PC-3 (cell line): ENCODE results near the gene ARHGAP18. TPM values are rescaled to one million over a fixed set of nuclear protein-coding genes. Genes with fewer than 3 reads are reported as not detected.

Experiments used
- ATAC-seq: fragments of 200-7000 bp; cut with Tn5 transposase; 2 replicates; pipeline ENCODE4 v1.9.1; 2020; ENCODE audit warnings: mild to moderate bottlenecking, moderate library complexity
- BruUV-seq: library from RNA; stranded (reverse); fragments of 400-500 nt; replicated peaks from 2 replicates; lab custom pipeline; 2021; lab: Mats Ljungman, UMichigan
- CTCF ChIA-PET: fragments of 300-600 bp; sonication (Branson Sonifier 250); formaldehyde crosslinking; loops from one replicate; lab custom pipeline; 2022; ENCODE audit warnings: antibody characterized with exemption; lab: Charles Lee
- POLR2A ChIA-PET: fragments of 300-600 bp; sonication (Branson Sonifier 250); formaldehyde crosslinking; loops from one replicate; lab custom pipeline; 2022; ENCODE audit warnings: antibody characterized with exemption; ENCODE audit not compliant: unreplicated experiment; lab: Charles Lee
- DNase-seq: peaks from one replicate; pipeline ENCODE4 v3.0.0-alpha.2; 2015
- H2AFZ ChIP-seq: fragments of 300-600 bp; sonication (generic); 2 replicates; pipeline ENCODE4 v1.6.0; 2016; ENCODE audit warnings: antibody characterized with exemption, low read length
- H3F3A ChIP-seq: fragments of 300-600 bp; sonication (generic); one replicate; pipeline ENCODE4 v1.6.0; 2017; ENCODE audit warnings: antibody characterized with exemption, low read length, control low read depth, mild to moderate bottlenecking; ENCODE audit not compliant: unreplicated experiment
- H3K27ac ChIP-seq: fragments of 300-600 bp; sonication (generic); 2 replicates; pipeline ENCODE4 v1.5.1; 2016; ENCODE audit warnings: mild to moderate bottlenecking, low read length
- H3K27me3 ChIP-seq: fragments of 300-600 bp; sonication (generic); 2 replicates; pipeline ENCODE4 v1.6.1; 2016; ENCODE audit warnings: low read length, mixed read lengths
- H3K36me3 ChIP-seq: fragments of 300-600 bp; sonication (generic); 2 replicates; pipeline ENCODE4 v1.6.1; 2016; ENCODE audit warnings: low read depth, mixed run types, low read length, mixed read lengths
- H3K4me1 ChIP-seq: fragments of 300-600 bp; sonication (generic); 2 replicates; pipeline ENCODE4 v1.5.1; 2016; ENCODE audit warnings: low read length; ENCODE audit not compliant: insufficient read depth
- H3K4me2 ChIP-seq: fragments of 300-600 bp; sonication (generic); 2 replicates; pipeline ENCODE4 v1.6.0; 2016; ENCODE audit warnings: low read length
- H3K4me3 ChIP-seq: fragments of 300-600 bp; sonication (generic); 2 replicates; pipeline ENCODE4 v1.5.1; 2016; ENCODE audit warnings: mild to moderate bottlenecking, low read length, mixed read lengths
- H3K79me2 ChIP-seq: fragments of 300-600 bp; sonication (generic); 2 replicates; pipeline ENCODE4 v1.6.1; 2017; ENCODE audit warnings: low read length, mixed read lengths
- H3K9ac ChIP-seq: fragments of 300-600 bp; sonication (generic); 2 replicates; pipeline ENCODE4 v1.6.0; 2016; ENCODE audit warnings: mild to moderate bottlenecking, low read length
- H3K9me2 ChIP-seq: fragments of 300-600 bp; sonication (generic); replicated peaks from 2 replicates; pipeline ENCODE4 v1.6.1; 2016; ENCODE audit warnings: mixed run types, low read length, mixed read lengths
- H3K9me3 ChIP-seq: fragments of 300-600 bp; sonication (generic); 2 replicates; pipeline ENCODE4 v1.6.1; 2016; ENCODE audit warnings: low read length, mixed read lengths
- H4K20me1 ChIP-seq: fragments of 300-600 bp; sonication (generic); 2 replicates; pipeline ENCODE4 v1.6.1; 2016; ENCODE audit warnings: low read length, mixed read lengths
- CTCF ChIP-seq: fragments of 300-600 bp; sonication (generic); conservative IDR thresholded peaks from 2 replicates; pipeline ENCODE4 v1.5.1; 2017; ENCODE audit warnings: antibody characterized with exemption, low read depth, mild to moderate bottlenecking, low read length
- EZH2 ChIP-seq: fragments of 300-600 bp; sonication (generic); IDR thresholded peaks from one replicate; pipeline ENCODE4 v1.6.1; 2017; ENCODE audit warnings: antibody characterized with exemption, mild to moderate bottlenecking, low read length; ENCODE audit not compliant: unreplicated experiment
- EZH2phosphoT487 ChIP-seq: fragments of 300-600 bp; sonication (generic); IDR thresholded peaks from 2 replicates; pipeline ENCODE4 v1.6.1; 2018; ENCODE audit warnings: mild to moderate bottlenecking, antibody characterized with exemption, low read length, borderline replicate concordance
- intact Hi-C: fragments of 100-400 bp; cut with micrococcal nuclease; formaldehyde crosslinking; loops from 2 replicates; pipeline ENCODE4 v1.9.0; 2023
- total RNA-seq: library from RNA; depleted of rRNA; stranded (reverse); fragments of >200 nt; gene quantifications from 2 replicates; pipeline ENCODE4 v1.2.3, GENCODE V29; 2014

ARHGAP18 gene
- total RNA-seq, 1 experiment from 2014 or later, result 5.9 TPM

DNA sequence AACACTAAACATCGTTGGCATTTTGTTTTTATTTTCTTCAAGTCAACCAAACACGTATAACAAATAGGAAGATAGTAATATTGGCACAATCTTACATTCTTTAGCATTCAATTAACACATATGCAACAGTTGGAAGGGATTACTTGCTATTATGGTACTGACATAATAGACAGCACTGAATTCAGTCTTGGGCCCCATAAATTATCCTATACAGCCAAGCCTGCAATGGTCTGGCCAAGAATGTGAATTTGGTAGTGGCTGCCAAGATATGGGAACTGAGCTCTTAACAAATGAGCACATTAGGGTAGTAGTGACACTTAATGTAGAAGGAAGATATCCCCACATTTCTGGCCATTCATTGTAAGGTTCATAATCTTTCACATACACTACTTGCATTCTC, 44.8 kb upstream of the ARHGAP18 start:
- Histone ChIP-seq H3K27me3 (no peaks in the 10 kb centered on the region), H3K9ac (no peak overlapping the region), H2AFZ (no peak overlapping the region), H3K27ac (no peak overlapping the region), H3K4me2 (no peak overlapping the region), H3K36me3 (no peaks in the 10 kb centered on the region), H3K79me2 (no peaks in the 10 kb centered on the region), H3K4me1 (peaks cover 16% of the 10 kb centered on the region), H3K9me2 (no peaks in the 10 kb centered on the region), H4K20me1 (no peaks in the 10 kb centered on the region), H3K9me3 (no peaks in the 10 kb centered on the region), H3K4me3 (no peak overlapping the region), H3F3A (peaks cover 4% of the 10 kb centered on the region)
- DNase-seq (no peak), ATAC-seq (no peak)
- no peak for TF ChIP-seq EZH2phosphoT487
- no peak for TF ChIP-seq CTCF
- no peak for TF ChIP-seq EZH2
- ChIA-PET CTCF (no interaction called here), POLR2A (no interaction called here)
- no TSS peak for BruUV-seq
- intact Hi-C loops, result no loop called here

GRCh38 chr6:129753422-129753821, 43.4 kb upstream of the ARHGAP18 start:
- H3K9ac ChIP-seq, result no peak overlapping the region
- peaks cover 6% of the 10 kb centered on the region for H3F3A ChIP-seq
- ATAC-seq (no peak), DNase-seq (no peak)
- no peak for TF ChIP-seq EZH2phosphoT487
- no peak for TF ChIP-seq CTCF
- no peak for TF ChIP-seq EZH2
- intact Hi-C loops, result no loop called here
- BruUV-seq, result no TSS peak
- no peaks in the 10 kb centered on the region for H3K79me2 ChIP-seq
- H3K9me3 ChIP-seq, result no peaks in the 10 kb centered on the region
- H3K4me2 ChIP-seq, result no peak overlapping the region
- ChIA-PET POLR2A (no interaction called here), CTCF (no interaction called here)
- no peak overlapping the region for H3K27ac ChIP-seq
- H3K4me3 ChIP-seq, result no peak overlapping the region
- peaks cover 28% of the 10 kb centered on the region for H3K4me1 ChIP-seq
- H3K27me3 ChIP-seq, result no peaks in the 10 kb centered on the region
- H3K9me2 ChIP-seq, result no peaks in the 10 kb centered on the region
- no peak overlapping the region for H2AFZ ChIP-seq
- H3K36me3 ChIP-seq, result no peaks in the 10 kb centered on the region
- H4K20me1 ChIP-seq, result no peaks in the 10 kb centered on the region

DNA sequence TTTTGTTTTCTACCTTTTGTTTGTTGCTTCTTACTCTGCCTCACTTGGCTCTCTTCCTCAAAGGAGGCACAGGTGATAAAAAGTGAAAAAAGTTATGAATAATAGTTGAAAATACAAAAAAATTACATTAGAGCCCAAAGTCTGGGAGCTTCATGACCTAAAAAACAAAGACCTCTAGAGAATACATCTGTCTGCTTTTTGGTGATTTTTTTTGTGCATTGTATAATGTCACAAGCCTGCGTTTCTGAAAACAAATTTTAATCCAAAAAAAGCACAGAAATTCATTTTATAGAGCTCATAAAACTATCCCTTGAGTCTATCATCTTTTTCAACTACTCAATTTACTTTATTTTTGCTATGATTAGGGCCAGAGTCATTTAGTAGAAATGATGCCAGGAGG, 41.4 kb upstream of the ARHGAP18 start:
- ATAC-seq (peak; percentile 7; the same call in 1 of the 2 replicates), DNase-seq (no peak)
- no peaks in the 10 kb centered on the region for H3K36me3 ChIP-seq
- no peaks in the 10 kb centered on the region for H3K27me3 ChIP-seq
- no TSS peak for BruUV-seq
- intact Hi-C loops, result loop anchor here (1.0 kb wide), 2 partner anchors 21 to 153 kb away; no protein-coding TSS in a partner anchor
- POLR2A ChIA-PET, result no interaction called here
- peak overlapping the region; percentile 62; the same call in 1 of the 2 replicates for H2AFZ ChIP-seq
- no peaks in the 10 kb centered on the region for H3K79me2 ChIP-seq
- H3K9ac ChIP-seq, result no peak overlapping the region
- no peak overlapping the region for H3K4me2 ChIP-seq
- H3K9me2 ChIP-seq, result no peaks in the 10 kb centered on the region
- H3K4me1 ChIP-seq, result peaks cover 37% of the 10 kb centered on the region
- TF ChIP-seq CTCF (no peak), EZH2 (no peak), EZH2phosphoT487 (no peak)
- H3K4me3 ChIP-seq, result no peak overlapping the region
- no peaks in the 10 kb centered on the region for H3K9me3 ChIP-seq
- H3K27ac ChIP-seq, result no peak overlapping the region
- no peaks in the 10 kb centered on the region for H4K20me1 ChIP-seq
- peaks cover 6% of the 10 kb centered on the region for H3F3A ChIP-seq
- CTCF ChIA-PET, result no interaction called here
